ENCODE measurements around the gene SNTG2. TPM values are rescaled to one million over a fixed set of nuclear protein-coding genes. Genes with fewer than 3 reads are reported as not detected.

SNTG2 gene
- total RNA-seq, 1 donor from 2014 or later, result 11.8 TPM

GRCh38 chr2:1310202-1310601, 359.6 kb downstream of the SNTG2 start:
- Histone ChIP-seq H3K9me3 (no peaks in the 10 kb centered on the region), H3K4me3 (no peak overlapping the region), H3K27ac (no peak overlapping the region), H3K4me1 (no peaks in the 10 kb centered on the region), H3K27me3 (no peaks in the 10 kb centered on the region), H3K36me3 (no peaks in the 10 kb centered on the region)
- TF ChIP-seq, protein P1, sequence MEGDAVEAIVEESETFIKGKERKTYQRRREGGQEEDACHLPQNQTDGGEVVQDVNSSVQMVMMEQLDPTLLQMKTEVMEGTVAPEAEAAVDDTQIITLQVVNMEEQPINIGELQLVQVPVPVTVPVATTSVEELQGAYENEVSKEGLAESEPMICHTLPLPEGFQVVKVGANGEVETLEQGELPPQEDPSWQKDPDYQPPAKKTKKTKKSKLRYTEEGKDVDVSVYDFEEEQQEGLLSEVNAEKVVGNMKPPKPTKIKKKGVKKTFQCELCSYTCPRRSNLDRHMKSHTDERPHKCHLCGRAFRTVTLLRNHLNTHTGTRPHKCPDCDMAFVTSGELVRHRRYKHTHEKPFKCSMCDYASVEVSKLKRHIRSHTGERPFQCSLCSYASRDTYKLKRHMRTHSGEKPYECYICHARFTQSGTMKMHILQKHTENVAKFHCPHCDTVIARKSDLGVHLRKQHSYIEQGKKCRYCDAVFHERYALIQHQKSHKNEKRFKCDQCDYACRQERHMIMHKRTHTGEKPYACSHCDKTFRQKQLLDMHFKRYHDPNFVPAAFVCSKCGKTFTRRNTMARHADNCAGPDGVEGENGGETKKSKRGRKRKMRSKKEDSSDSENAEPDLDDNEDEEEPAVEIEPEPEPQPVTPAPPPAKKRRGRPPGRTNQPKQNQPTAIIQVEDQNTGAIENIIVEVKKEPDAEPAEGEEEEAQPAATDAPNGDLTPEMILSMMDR (IDR thresholded peaks at IDR 0.05), result no peak
- TF ChIP-seq POLR2A (IDR thresholded peaks at IDR 0.05) (no peak), POLR2AphosphoS5 (IDR thresholded peaks at IDR 0.05; ENCODE audit: insufficient read depth in 1 of 2, low read depth in 1 of 2) (no peak)
- no peak for DNase-seq (ENCODE audit: extremely low spot score in 2 of 2)
- intact Hi-C loops (cut with DNase I), result no loop called here

GRCh38 chr2:1310866-1311265, 360.2 kb downstream of the SNTG2 start:
- Histone ChIP-seq H3K27me3 (no peaks in the 10 kb centered on the region), H3K4me3 (no peak overlapping the region), H3K4me1 (no peaks in the 10 kb centered on the region), H3K27ac (no peak overlapping the region), H3K36me3 (no peaks in the 10 kb centered on the region), H3K9me3 (no peaks in the 10 kb centered on the region)
- intact Hi-C loops (cut with DNase I), result no loop called here
- DNase-seq (ENCODE audit: extremely low spot score in 2 of 2), result no peak
- TF ChIP-seq, protein P1 (IDR thresholded peaks at IDR 0.05), result no peak

DNA sequence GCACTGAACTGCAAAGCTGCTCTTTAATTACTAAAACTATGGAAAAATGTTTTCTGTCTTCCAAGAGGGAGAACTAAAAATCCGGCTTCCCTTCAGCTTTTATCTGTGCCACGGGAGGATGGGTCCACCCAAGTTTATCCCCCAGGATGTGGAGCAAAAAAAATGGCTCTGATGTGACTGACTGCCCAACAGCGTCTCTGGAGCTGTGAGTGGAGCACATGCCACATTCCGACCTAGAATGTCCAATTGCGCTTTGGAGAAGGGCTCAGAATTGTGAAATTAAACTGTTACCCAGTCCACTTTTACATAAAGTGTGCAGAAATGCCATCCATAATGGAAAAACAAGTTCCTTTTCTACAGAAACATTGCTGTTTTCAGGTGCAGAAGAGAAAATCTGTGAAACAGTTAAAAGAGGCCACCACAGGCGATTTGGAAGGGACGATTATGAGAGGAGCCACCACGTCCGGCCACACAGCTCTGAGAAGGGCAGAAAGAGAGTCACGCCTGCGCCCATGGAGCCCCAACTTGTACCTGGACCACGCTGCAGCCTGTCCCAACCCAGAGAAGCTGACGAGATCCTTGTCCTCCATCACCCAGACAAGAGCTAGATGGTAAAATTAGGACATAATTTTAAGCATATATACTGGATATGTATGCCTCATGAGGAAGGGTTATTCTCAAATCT, 362.7 kb downstream of the SNTG2 start:
- Histone ChIP-seq H3K27me3 (no peaks in the 10 kb centered on the region), H3K4me1 (no peaks in the 10 kb centered on the region), H3K4me3 (no peak overlapping the region), H3K36me3 (no peaks in the 10 kb centered on the region), H3K27ac (no peak overlapping the region), H3K9me3 (no peaks in the 10 kb centered on the region)
- TF ChIP-seq, protein P1 (IDR thresholded peaks at IDR 0.05), result no peak
- TF ChIP-seq POLR2AphosphoS5 (IDR thresholded peaks at IDR 0.05; ENCODE audit: insufficient read depth in 1 of 2, low read depth in 1 of 2) (no peak), POLR2A (IDR thresholded peaks at IDR 0.05) (no peak)
- DNase-seq (ENCODE audit: extremely low spot score in 2 of 2), result no peak
- intact Hi-C loops (cut with DNase I), result no loop called here

- Histone ChIP-seq H3K27me3 (no peaks in the 10 kb centered on the region), H3K36me3 (no peaks in the 10 kb centered on the region), H3K4me1 (no peaks in the 10 kb centered on the region), H3K9me3 (no peaks in the 10 kb centered on the region), H3K27ac (no peak overlapping the region), H3K4me3 (no peak overlapping the region)
- DNase-seq (ENCODE audit: extremely low spot score in 2 of 2), result no peak
- intact Hi-C loops (cut with DNase I), result no loop called here
- TF ChIP-seq, protein P1 (IDR thresholded peaks at IDR 0.05), result no peak
- TF ChIP-seq POLR2A (IDR thresholded peaks at IDR 0.05) (no peak), POLR2AphosphoS5 (IDR thresholded peaks at IDR 0.05; ENCODE audit: insufficient read depth in 1 of 2, low read depth in 1 of 2) (no peak)
Observed at GRCh38 chr2:1314254-1314653, 363.6 kb downstream of the SNTG2 start.

GRCh38 chr2:1318366-1319009, 367.8 kb downstream of the SNTG2 start:
- Histone ChIP-seq H3K27ac (no peak overlapping the region), H3K27me3 (no peaks in the 10 kb centered on the region), H3K9me3 (no peaks in the 10 kb centered on the region), H3K36me3 (no peaks in the 10 kb centered on the region), H3K4me1 (no peaks in the 10 kb centered on the region), H3K4me3 (no peak overlapping the region)
- intact Hi-C loops (cut with DNase I), result no loop called here
- no peak for DNase-seq (ENCODE audit: extremely low spot score in 2 of 2)
- no peak for TF ChIP-seq POLR2AphosphoS5 (IDR thresholded peaks at IDR 0.05; ENCODE audit: insufficient read depth in 1 of 2, low read depth in 1 of 2)
- TF ChIP-seq, protein P1 (IDR thresholded peaks at IDR 0.05), result no peak
- TF ChIP-seq POLR2A (IDR thresholded peaks at IDR 0.05), result no peak
